KMS-11 (cell line): Measurements from ENCODE around the gene RCBTB2.

Source experiments
- H2AFZ ChIP-seq: fragments of 200-600 bp; sonication (generic); 2 replicates; pipeline ENCODE4 v1.6.1; 2016; ENCODE audit warnings: antibody characterized with exemption, mixed run types, low read depth
- H3K27ac ChIP-seq: fragments of 200-600 bp; sonication (generic); 2 replicates; pipeline ENCODE4 v1.6.1; 2016; ENCODE audit warnings: mild to moderate bottlenecking, mixed run types
- H3K27me3 ChIP-seq: fragments of 200-600 bp; sonication (generic); 2 replicates; pipeline ENCODE4 v1.6.1; 2017; ENCODE audit warnings: mild to moderate bottlenecking, low read depth, mixed run types, moderate library complexity; ENCODE audit not compliant: insufficient read depth
- H3K36me3 ChIP-seq: fragments of 200-600 bp; sonication (generic); 2 replicates; pipeline ENCODE4 v1.6.1; 2017; ENCODE audit warnings: mild to moderate bottlenecking, mixed run types; ENCODE audit not compliant: insufficient read depth
- H3K4me1 ChIP-seq: fragments of 200-600 bp; sonication (generic); 2 replicates; pipeline ENCODE4 v1.6.1; 2016; ENCODE audit warnings: mild to moderate bottlenecking, low read depth, mixed run types; ENCODE audit not compliant: poor library complexity, severe bottlenecking
- H3K4me2 ChIP-seq: fragments of 200-600 bp; sonication (generic); 2 replicates; pipeline ENCODE4 v1.7.0; 2016; ENCODE audit warnings: mild to moderate bottlenecking, mixed run types
- H3K4me3 ChIP-seq: fragments of 200-600 bp; sonication (generic); IDR thresholded peaks from 2 replicates; pipeline ENCODE4 v1.6.1; 2017; ENCODE audit warnings: low read depth, low read length, mixed read lengths; ENCODE audit not compliant: insufficient read depth
- H3K79me2 ChIP-seq: fragments of 200-600 bp; sonication (generic); 2 replicates; pipeline ENCODE4 v1.6.1; 2016; ENCODE audit warnings: low read depth, mixed run types; ENCODE audit not compliant: insufficient read depth
- H3K9ac ChIP-seq: fragments of 200-600 bp; sonication (generic); 2 replicates; pipeline ENCODE4 v1.6.1; 2016; ENCODE audit warnings: mild to moderate bottlenecking, mixed run types
- H4K20me1 ChIP-seq: fragments of 200-600 bp; sonication (generic); 2 replicates; pipeline ENCODE4 v1.6.1; 2016; ENCODE audit warnings: mild to moderate bottlenecking, mixed run types; ENCODE audit not compliant: insufficient read depth
- TF ChIP-seq, protein P1 (sequence below): fragments of 200-600 bp; sonication (generic); conservative IDR thresholded peaks from 2 replicates; pipeline ENCODE4 v1.6.1; 2017; ENCODE audit warnings: low read depth, mild to moderate bottlenecking, antibody characterized with exemption, low read length, moderate library complexity, mixed read lengths

Gene RCBTB2

DNA sequence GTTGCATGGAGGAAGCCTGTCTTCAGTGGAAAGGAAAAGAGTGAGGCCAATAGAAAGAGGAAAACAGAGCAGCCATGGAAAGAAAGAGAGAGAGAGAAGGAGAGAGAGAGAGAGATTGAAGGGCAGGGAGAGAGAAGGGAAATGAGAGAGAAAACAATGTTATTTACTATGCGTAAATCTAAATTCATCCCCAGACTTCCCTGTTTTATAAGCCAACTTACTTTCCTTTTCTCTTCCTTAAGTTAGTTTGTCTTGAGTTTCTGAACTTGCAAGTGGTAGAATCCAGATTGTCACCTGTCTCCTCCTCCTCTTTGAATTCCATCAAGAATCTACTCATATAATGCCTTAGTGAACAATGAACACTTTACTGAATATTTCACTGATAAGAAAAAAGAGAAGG is 16.8 kb upstream of the RCBTB2 start:
- TF ChIP-seq, protein P1, sequence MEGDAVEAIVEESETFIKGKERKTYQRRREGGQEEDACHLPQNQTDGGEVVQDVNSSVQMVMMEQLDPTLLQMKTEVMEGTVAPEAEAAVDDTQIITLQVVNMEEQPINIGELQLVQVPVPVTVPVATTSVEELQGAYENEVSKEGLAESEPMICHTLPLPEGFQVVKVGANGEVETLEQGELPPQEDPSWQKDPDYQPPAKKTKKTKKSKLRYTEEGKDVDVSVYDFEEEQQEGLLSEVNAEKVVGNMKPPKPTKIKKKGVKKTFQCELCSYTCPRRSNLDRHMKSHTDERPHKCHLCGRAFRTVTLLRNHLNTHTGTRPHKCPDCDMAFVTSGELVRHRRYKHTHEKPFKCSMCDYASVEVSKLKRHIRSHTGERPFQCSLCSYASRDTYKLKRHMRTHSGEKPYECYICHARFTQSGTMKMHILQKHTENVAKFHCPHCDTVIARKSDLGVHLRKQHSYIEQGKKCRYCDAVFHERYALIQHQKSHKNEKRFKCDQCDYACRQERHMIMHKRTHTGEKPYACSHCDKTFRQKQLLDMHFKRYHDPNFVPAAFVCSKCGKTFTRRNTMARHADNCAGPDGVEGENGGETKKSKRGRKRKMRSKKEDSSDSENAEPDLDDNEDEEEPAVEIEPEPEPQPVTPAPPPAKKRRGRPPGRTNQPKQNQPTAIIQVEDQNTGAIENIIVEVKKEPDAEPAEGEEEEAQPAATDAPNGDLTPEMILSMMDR: no peak
- H3K4me1 ChIP-seq: no peaks in the 10 kb centered on the region
- no peak overlapping the region for H3K9ac ChIP-seq
- no peaks in the 10 kb centered on the region for H3K36me3 ChIP-seq
- H2AFZ ChIP-seq: no peak overlapping the region
- H3K27me3 ChIP-seq: no peaks in the 10 kb centered on the region
- H3K79me2 ChIP-seq: no peaks in the 10 kb centered on the region
- H3K4me3 ChIP-seq: no peak overlapping the region
- H3K4me2 ChIP-seq: no peak overlapping the region
- H3K27ac ChIP-seq: no peak overlapping the region
- no peaks in the 10 kb centered on the region for H4K20me1 ChIP-seq

DNA sequence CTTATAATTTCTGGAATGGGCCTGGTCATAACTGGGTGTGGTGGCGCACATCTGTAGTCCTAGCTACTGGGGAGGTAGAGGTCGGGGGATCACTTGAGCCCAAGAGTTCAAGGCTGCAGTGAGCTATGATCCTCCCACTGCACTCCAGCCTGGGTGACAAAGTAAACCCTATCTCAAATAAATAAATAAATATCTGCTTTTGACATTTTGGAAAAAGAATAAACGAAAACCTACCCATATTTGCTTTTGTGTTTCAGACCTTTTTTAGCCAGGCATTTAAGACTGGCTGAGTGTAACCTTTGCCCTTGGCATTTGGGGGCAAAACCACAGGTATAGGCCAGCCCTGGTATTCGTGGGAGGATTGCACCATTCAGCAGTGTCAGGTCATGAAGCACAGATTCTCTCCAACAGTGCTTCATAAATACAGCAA is 14.8 kb upstream of the RCBTB2 start:
- no peaks in the 10 kb centered on the region for H3K36me3 ChIP-seq
- TF ChIP-seq, protein P1: no peak
- H3K4me3 ChIP-seq: no peak overlapping the region
- H3K27ac ChIP-seq: no peak overlapping the region
- no peak overlapping the region for H3K4me2 ChIP-seq
- H3K9ac ChIP-seq: no peak overlapping the region
- no peaks in the 10 kb centered on the region for H3K27me3 ChIP-seq
- no peaks in the 10 kb centered on the region for H4K20me1 ChIP-seq
- H3K4me1 ChIP-seq: no peaks in the 10 kb centered on the region
- H2AFZ ChIP-seq: no peak overlapping the region
- no peaks in the 10 kb centered on the region for H3K79me2 ChIP-seq

DNA sequence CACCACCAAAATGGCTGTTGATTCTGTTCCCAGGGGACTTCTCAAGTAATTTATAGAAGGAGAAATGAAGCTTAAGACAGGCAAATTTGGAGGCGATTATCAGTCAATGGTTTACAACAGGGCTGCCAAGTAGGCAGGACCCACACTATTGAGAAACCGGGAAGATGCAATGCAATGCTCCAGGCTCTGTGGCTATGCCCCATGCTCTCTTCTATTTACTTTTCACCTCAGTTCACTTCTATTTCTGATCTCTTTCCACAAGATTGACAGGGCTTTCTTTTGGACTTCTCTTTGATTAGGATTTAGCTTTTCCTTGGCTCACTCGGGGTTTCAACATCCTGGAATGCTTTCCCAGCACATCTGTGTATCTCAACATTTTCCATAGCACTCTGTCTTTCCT is 12.7 kb upstream of the RCBTB2 start:
- TF ChIP-seq, protein P1: no peak
- Histone ChIP-seq H3K4me1 (no peaks in the 10 kb centered on the region), H3K4me3 (no peak overlapping the region), H4K20me1 (no peaks in the 10 kb centered on the region), H3K36me3 (no peaks in the 10 kb centered on the region), H3K27ac (no peak overlapping the region), H3K9ac (no peak overlapping the region), H3K79me2 (no peaks in the 10 kb centered on the region), H3K27me3 (no peaks in the 10 kb centered on the region), H2AFZ (no peak overlapping the region), H3K4me2 (no peak overlapping the region)

DNA sequence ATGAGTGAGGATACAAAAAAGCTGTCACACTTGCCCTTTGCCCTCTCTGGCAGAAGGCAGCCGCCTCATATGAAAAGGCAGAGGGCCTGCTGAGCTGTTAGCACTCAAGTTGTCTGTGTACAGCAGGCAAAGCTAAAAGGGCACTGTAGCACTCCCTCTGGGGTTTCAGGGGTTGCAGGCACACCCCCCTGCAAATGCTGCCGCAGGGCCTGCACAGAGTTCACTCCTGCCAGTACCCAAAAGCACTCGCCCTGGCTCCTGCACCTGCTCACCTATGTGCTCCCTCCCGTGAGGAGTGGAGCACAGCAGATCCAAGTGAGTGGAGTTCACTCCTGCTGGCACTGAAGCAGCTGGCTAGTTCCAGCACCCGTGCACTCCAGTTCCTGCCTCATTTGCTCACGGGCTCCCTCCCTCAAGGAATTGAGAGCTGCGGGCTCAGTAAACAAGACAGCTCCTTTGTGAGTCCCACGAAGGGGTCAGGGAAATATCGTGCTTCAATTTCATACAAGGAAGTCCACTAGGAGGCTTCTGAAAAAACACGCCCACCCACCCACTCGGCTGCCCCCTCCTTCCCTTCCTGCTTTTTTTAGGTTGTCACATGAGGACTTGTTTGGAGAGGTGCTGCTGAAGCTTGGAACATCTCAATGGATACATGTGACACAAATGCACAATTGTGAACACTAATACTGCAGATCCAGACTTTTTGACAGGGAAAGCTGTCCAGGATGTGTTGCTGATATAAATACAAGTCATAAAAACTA is 9.9 kb upstream of the RCBTB2 start:
- no peak overlapping the region for H3K4me2 ChIP-seq
- H3K79me2 ChIP-seq: no peaks in the 10 kb centered on the region
- H3K27me3 ChIP-seq: no peaks in the 10 kb centered on the region
- no peak overlapping the region for H3K27ac ChIP-seq
- no peaks in the 10 kb centered on the region for H3K4me1 ChIP-seq
- H3K9ac ChIP-seq: no peak overlapping the region
- TF ChIP-seq, protein P1: no peak
- no peak overlapping the region for H3K4me3 ChIP-seq
- H3K36me3 ChIP-seq: no peaks in the 10 kb centered on the region
- H4K20me1 ChIP-seq: no peaks in the 10 kb centered on the region
- H2AFZ ChIP-seq: no peak overlapping the region
